GM18873 (cell line): ENCODE data around the gene PVALEF.
"Not testable (repeated sequence)": the region's sequence is repeated elsewhere in the genome, so short reads cannot be mapped to it uniquely, and the experiment has no call there.

ENCODE experiments used
- ATAC-seq: cut with Tn5 transposase; IDR thresholded peaks from one replicate; pipeline ENCODE4 v1.9.1; 2021; ENCODE audit warnings: mild to moderate bottlenecking, moderate library complexity, moderate number of reproducible peaks; ENCODE audit not compliant: unreplicated experiment, low FRiP score

PVALEF gene

DNA sequence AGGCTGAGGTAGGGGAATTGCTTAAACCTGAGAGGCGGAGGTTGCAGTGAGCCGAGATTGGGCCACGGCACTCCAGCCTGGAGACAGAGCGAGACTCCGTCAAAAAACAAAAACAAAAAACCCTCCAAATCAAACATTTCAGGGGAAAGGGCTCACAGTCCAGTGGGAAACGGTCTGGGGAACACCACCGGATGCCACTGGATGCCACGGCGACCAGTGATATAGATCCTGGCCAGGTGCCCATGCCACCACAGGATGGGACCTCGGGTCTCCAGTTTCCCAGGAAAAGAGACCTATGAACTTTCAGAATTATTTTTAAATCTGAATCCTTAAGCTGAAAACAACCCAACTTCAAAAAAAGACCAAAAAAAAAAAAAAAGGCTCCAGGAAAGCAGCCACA is 45.2 kb downstream of the PVALEF start:
- ATAC-seq = no peak

DNA sequence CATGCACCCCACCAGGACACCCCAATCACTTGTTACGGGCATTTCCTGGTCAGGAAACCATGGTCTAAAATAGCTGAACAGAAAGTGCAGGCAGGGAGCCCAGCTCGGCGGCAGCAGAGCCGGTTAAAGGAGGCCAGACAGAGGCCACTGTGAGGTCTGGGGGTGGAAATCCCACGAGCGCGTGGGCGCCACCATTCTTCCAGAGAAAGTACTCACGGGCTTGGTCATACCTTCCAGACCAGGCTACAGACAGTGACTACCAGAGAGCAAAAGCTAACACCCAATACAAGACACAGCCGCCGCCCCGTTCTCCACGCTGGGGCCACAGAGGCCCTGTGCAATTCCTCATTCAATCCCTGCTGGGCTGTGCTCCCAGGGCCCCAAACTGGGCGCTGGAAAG is 45.6 kb downstream of the PVALEF start:
- no peak for ATAC-seq

DNA sequence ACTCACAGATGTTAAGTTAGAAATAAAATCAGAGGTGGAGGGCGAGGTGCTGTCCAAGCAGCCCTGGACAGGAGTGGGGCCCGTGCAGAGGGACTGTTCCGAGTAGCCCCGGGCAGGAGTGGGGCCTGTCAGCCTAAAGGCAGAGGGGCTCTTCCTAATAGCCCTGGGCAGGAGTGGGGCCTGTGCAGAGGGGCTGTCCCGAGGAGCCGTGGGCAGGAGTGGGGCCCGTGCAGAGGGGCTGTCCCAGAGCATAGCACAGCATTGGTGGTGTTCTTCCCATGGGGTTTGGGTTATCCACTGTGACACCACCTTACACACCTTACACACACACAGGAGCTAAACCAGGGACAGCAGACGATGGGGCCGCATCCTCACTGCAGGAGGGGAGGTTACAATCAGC is 47.1 kb downstream of the PVALEF start:
- no peak for ATAC-seq

DNA sequence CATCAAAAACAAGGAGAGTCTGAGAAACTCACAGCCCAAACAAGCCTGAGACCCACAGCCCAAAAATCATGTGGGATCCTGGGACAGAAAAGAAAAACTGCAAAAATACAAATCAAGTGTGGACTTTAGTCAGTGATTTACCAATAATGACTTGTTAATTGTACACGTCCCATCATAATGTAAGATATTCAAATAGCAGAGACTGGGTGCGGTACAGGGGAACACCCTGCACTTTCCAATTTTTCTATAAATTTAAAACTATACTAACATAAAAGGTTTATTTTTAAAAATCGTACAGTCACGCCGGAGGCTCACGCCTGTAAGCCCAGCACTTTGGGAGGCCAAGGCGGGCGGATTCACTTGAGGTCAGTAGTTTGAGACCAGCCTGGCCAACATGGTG is 48.7 kb downstream of the PVALEF start:
- no peak for ATAC-seq

DNA sequence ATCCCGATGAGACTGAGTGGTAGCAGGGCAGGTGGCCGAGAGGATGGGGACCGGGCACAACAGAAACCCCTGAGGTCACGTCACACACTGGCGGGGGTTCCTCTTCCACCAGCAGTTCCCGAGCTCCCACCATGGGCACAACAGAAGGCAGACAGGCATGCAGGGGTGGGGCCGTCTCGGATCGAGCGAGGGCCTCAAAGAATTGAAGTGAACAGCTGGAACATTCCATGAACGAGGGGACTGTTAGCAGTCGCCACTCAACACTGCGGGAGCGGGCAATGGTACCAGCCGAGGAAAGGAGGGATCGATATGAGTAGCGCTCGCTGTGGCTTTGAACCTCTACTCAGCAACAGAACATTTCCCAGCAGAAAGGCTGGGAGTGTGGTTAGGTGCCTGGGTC is 52.2 kb downstream of the PVALEF start:
- no peak for ATAC-seq

DNA sequence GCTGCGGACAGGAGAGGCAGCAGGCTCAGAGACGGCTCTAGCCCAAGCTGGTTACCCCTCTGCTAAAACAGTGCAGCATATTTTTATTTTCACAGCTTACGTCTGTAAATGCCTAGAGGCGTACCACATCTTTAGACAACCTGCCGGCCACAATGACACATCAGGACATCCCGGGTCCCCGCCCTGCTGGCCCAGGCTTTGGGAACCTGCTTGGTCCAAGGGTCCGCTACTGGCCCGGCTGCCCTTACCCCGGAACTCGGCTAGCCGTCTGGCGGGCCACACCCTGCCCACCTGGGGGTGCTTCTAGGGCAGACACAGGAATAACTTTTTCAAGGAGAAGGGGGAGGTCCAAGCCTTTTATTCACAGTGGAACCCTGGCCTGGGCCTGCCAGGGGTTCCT is 53.2 kb downstream of the PVALEF start:
- no peak for ATAC-seq

DNA sequence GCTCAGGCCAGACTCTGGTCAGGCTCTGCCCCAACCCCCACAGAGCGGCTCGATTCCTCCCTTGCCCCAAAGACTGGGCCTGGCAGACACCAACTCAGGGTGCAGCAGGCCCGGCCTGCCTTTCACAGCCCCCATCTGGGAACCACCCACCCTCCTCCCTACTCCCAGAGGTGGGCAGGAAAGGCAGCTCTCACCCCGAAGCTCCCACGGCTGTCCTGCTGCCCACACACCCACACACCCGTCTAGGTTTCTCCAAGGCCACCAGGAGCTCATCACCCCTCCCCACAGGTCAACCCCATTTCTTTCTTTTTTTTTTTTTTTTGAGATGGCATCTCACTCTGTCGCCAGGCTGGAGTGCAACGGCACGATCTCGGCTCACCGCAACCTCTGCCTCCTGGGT is 53.7 kb downstream of the PVALEF start:
- ATAC-seq = no peak

DNA sequence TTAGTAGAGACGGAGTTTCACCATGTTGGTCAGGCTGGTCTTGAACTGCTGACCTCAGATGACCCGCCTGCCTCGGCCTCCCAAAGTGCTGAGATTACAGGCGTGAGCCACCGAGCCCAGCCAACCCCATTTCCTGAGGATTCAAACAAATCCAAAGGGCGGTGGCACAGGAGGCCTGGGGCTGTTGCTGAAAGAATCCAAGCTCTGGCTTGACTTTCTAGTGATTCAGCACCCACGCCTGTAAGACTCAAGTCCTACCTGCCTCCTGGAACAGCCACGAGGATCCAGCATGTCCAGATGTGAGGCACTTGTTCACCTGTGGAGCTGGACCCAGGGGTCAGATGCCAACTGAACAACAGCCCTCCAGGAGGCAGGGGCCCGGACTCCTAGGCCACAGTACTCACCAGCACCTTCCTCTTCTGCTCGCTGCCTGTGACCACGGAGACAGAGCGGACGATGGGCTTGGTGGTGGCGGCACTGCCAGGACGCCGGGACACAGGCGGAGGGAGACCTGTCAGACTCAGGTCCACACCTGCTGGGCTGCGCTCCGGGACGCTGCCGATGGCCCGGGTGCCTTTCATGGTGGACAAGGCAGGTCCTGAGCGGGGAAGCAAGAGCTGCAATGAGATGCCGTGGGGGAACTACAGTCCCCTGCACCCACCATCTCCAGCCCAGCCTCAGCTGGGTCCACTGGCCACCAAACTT is 54.3 kb downstream of the PVALEF start:
- no peak for ATAC-seq

DNA sequence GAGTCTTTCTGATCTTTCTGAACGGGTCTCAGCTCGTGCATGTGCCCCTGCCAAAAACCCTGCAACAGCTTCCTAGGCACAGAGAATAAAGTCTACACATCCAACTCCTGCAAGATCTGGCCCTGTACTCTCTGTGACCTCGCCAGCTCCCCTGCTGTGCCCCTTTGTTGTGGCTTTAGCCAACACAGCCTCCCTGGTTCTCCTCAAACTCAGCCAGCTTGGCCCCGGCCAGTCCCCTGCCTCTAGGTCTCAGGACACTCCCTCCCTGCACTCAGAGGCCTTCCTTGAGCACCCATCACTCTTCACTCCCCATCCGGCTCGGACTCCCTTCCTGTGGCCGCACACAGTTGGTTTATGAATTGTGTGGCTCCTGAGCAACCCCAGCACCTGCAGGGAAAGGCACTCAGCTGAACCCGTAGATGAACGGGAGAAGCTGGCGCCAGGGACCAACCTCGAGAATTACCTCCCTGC is 56.1 kb downstream of the PVALEF start:
- no peak for ATAC-seq

DNA sequence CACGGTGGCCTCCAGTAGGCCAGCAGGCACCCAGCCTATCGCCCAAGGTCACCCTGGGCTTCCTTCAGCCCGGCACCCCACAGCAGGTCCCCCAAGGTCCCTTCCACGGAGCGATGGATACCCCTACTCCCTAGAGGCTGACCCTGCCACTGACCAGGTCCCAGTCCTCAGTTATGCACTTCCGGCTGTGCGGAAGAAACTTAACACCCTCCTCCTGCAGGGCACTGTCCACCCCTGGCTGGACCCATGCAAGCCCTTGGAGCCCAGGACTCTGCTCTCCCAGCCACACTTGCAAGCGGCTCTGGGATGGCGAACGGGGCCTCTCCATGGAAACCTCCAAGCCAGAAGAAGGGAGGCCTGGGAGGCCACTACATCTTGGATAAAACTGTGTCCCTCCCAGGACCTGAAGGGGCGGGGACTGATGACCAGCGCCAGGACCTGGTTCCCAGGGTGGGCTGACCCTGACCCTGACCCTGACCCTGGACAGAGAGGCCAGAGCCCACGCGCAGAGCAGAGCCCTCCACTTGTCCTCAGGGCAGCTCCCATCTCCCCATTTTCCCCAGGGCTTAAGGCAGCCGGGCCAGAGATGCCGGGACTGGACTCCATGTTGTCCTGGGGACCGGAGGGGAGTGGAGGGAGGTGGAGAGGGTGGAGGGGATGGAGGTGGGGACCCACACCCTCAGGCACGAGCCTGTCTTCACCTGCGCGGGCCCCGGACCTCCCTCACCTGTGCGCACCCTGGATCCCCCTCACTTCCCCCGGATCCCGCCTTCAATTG is 56.7 kb downstream of the PVALEF start:
- no peak for ATAC-seq

DNA sequence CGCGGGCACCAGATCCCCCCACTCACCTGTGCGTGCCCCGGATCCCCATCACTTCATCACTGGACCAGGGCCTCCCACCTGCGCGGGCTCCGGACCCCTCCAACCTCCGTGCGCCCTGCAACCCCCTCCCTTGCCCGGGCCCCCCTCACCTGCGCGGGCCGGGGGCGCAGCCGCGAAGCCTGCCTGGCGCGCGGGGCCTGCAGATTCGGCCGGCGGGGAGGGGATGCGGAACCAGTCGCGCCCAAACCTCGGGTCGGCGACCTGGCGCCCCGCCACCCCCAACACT is 57.3 kb downstream of the PVALEF start:
- ATAC-seq = peak; percentile 6

DNA sequence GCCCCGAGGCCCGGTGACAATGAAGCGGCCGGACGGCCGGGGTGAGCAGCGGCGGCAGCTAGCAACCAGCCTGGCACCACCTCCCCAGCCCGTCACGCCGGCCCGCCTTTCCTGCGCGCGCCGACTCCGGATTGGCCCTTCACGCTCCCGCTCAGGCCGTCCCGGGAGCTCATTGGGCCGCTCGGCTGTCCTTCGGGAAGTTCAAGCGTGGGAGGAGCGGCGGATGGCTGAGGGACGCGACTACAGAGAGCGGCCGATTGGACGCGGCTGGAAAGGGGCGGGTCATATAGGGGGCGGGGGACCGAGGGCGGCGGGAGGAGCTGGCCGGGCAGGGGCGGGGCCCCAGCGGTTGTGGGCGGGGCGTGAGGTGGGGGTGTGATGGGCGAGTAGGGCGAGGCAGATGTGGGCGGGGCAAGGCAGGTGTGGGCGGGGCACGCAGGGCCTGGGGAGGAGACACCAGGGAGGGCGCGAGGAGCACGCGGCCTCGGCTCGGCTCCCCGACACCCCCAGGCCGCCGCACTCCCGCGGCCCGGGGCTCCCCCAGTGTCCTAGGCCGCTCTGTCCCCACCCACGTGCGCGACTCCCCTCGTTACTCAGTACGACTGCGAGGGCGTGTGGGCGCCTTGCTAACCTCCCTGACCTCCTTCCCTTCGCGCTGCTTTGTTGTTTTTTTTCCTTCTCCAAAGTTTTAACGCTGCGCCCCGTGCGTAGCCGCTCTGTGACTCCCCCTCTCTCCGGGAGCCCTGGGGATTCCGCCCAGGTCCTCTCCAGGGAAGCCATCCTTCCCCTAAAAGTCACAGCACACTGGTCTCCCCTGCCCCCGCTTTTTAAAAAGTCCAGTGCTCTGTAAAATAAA is 57.8 kb downstream of the PVALEF start, which contains the start of gene CEP131:
TSS of gene CEP131 (minus strand) at position 60 of the 856 bp plus-strand sequence. CDS start 2,909 bp downstream, outside the sequence.
- ATAC-seq = peak; percentile 85

DNA sequence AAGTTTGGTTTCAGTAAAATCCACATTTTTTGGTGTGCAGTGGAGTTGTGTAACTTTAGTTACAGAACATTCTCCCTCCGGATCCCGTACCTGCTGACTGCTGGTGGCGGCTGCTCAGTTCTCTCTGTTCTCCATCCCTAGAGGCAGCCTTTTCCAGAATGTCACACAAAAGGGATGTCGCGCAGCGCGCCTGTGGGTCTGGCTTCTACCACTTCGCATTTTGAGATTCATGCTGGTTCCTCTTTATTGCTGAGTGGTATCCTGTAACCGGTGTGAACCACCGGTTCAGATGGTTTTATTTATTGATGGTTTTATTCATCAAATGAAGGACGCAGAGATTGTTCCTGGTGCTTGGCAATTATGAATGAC is 58.4 kb downstream of the PVALEF start:
- no peak for ATAC-seq

DNA sequence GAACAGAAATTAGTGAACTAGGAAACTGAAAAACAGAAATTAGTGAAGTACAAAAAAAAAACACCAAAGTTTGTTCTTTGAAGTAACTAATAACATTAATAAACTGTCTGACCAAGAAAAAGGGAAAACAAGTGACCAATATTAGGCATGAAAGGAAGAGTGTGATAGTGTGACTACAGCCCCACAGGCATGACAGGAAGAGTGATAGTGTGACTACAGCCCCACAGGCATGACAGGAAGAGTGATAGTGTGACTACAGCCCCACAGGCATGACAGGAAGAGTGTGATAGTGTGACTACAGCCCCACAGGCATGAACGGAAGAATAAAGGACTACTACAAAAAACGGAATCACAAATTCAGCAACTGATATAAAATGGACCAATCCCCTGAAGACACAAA is 62.3 kb downstream of the PVALEF start:
- ATAC-seq = not testable (repeated sequence)

DNA sequence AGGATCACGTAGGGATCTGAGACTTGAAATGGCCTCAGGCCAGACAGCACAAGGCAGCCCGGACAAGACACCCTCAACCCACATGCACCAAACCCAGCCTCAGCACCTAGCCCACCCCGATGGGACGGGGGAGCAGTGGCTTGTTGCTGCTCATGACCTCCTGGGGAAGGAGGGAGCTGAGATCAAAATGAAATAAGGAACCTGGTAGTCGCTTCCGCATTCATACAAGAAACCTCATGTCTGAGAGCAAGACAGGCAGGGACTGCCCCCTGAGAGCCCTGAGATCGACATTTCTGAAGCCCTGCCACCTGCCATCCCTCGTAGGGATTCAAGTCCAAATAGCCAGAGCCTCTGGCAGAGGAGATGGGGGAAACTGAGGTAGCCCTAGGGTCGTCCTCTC is 63.1 kb downstream of the PVALEF start:
- ATAC-seq = no peak

DNA sequence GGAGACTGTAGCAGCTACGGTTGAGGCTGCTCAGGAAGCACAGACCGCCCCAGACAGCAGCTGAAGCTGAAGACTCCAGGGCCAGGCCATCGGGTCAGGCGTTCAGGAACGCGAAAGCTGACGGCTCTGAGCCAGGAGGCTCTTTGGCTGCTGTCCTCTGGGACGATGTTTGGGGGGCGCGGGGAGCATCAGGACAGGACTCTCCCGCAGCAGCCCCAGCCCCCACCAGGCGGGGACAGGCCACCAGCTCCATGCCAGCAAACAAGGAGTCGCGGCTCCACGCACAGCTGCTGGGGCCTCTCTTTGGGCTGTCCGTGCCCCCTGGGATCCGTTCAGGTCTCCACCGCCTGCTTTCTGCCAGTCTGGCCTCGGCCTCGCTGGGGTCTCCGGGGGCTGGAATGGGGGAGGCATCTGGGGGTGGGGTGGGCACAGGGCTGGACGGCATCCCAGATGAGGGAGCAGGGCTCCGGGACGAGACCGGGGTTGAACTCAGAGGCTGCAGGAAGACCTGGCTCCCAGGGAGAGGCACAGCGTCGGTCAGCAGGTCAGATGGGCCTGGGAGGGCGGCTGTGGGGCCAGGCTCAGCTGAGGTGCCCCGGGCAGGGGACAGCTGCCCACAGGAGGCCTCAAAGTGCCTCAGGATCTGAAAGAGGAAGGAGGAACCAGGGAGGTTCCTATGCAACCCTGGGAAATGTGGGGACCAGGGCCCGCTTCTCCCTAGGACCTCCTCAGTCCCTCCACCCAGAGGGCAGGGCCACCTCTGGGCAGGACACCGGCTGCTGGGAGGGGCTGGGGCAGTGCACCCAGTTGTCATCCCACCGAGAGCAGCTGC is 63.7 kb downstream of the PVALEF start:
- no peak for ATAC-seq

DNA sequence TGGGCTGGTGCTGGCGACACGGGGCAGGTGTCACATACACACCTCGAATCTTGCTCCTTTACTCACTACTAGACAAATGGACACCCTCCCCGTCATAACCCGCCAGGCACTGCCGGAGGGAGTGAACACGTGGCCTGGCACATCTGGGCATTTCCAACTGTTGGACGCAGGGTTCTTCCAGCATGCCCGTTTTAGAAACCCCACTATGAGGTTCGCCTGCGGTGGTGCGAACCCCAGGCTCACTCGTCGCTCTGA is 64.3 kb downstream of the PVALEF start:
- no peak for ATAC-seq

DNA sequence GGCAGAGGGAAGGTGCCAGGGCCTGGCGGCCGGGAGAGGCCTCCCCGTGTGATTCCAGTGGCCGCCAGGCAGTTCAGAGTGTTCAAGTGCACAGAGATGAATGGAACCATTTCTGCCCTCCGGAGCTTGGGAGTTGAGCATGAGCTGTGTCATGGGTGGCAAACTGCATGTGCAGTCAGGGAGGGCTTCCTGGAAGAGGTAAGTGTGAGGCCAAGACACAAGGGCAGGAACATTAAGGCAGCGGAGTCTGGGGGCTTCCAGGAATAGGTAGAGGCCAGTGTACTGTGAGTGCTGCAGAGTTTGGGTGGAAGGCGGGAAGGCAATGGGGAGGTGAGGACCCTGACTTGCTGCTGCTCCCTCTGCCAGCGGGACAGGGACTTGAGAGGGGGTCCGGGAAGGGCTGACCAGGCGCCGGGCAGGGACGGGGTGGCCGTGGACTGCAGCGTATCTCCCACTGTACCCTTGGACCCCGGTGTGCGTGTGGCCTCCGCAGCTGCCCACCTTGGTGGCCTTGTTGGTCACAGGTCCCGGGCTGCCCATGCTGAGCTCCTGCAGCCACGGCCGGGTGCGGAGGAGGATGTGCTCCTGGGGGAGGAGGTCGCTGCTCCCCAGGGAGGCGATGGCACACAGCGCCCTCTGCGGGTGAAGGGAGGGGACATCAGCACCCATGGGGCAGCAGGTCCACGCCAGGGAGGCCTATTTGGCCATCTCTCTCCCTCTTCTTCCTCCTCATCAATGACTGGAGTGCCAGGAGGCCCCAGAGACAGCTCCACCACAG is 64.9 kb downstream of the PVALEF start:
- no peak for ATAC-seq

DNA sequence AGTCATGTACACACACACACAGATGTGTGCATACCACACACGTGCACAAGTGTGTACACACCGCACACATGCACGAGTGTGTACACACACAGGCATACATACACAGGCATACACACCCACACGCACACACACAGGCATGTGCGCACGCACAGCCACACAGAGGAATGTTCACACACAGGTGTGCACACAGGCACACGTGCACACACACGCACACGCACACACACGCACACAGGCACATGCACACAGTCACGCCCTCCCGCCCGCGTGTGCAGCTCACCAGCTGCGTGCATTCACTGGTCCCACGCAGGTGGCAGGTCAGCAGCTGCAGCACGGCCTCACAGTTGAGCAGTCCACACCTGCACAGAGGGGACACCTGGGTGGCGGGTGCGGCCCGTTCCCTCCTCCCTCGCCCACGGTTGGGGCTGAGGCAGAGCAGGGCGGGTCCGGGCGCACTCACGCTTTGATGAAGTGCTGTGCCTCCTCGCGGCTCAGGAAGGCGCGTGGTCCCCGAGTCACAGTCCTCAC is 65.9 kb downstream of the PVALEF start:
- ATAC-seq = no peak
